Gastrocnemius medialis (tissue), 4 donors: Measurements from ENCODE around the gene TEX50. TPM values are rescaled to one million over a fixed set of nuclear protein-coding genes. Genes with fewer than 3 reads are reported as not detected.
"Not testable (repeated sequence)": the region's sequence is repeated elsewhere in the genome, so short reads cannot be mapped to it uniquely, and the experiment has no call there.

Experiments used
- ATAC-seq, 2 donors: fragments of 150-250 bp; one replicate each; pipeline ENCODE4 v1.9.1; 2016
- DNase-seq, 2 donors: peaks; one replicate each; pipeline ENCODE4 v3.0.0-alpha.2; 2019
- H3K27ac ChIP-seq, 4 donors: fragments of 200-600 bp; sonication (generic); 1 replicate in 1 of 4; 2 replicates in 3 of 4; pipeline ENCODE4 v1.5.1; 2016 to 2018; ENCODE audit warnings: mild to moderate bottlenecking in 2 of 4, moderate library complexity in 1 of 4
- H3K27me3 ChIP-seq, 3 donors: fragments of 200-600 bp; sonication (generic) in 2 of 3; 1 replicate in 1 of 3; 2 replicates in 2 of 3; pipeline versions ENCODE4 v1.5.1 to v1.6.0; 2016 to 2019; ENCODE audit warnings: mild to moderate bottlenecking in 1 of 3, moderate library complexity in 1 of 3
- H3K36me3 ChIP-seq, 2 donors: fragments of 200-600 bp; sonication (generic) in 1 of 2; one replicate each; pipeline ENCODE4 v1.5.1; 2017 to 2018
- H3K4me1 ChIP-seq, 2 donors: fragments of 200-600 bp; sonication (generic) in 1 of 2; one replicate each; pipeline ENCODE4 v1.5.1; 2016 to 2017; ENCODE audit warnings: mild to moderate bottlenecking in 2 of 2
- H3K4me3 ChIP-seq, 4 donors: fragments of 200-600 bp; sonication (generic) in 3 of 4; 1 replicate in 1 of 4; 2 replicates in 3 of 4; pipeline ENCODE4 v1.5.1; 2016 to 2019; ENCODE audit warnings: mild to moderate bottlenecking in 2 of 4
- H3K9me3 ChIP-seq, 3 donors: fragments of 200-600 bp; sonication (generic) in 2 of 3; 1 replicate in 1 of 3; 2 replicates in 2 of 3; pipeline ENCODE4 v1.5.1; 2016 to 2019
- POLR2A ChIP-seq, 2 donors: fragments of 450-650 bp; IDR thresholded peaks; one replicate each; pipeline ENCODE4 v1.6.1; 2017; ENCODE audit warnings: antibody characterized with exemption in 2 of 2, mild to moderate bottlenecking in 2 of 2, moderate library complexity in 2 of 2
- in situ Hi-C, 4 donors: fragments of 200-750 bp; cut with MboI; loops; one replicate each; pipeline versions ENCODE4 v1.15.0 to v1.8.0; 2017; ENCODE audit warnings: low sequenced_read_pairs in 4 of 4
- intact Hi-C: fragments of 100-400 bp; cut with DNase I; formaldehyde crosslinking; loops from one replicate; pipeline ENCODE4 v1.15.1; 2023; ENCODE audit warnings: low total_unique reads
- total RNA-seq, 4 donors: library from RNA; depleted of rRNA; stranded (reverse); fragments of >200 nt; gene quantifications; one replicate each; pipeline versions ENCODE4 v1.1.0 to v1.2.3, GENCODE V29; 2016
- TF ChIP-seq, protein P1 (sequence below), 5 experiments: fragments of 450-650 bp in 3 of 5; fragments of 200-600 bp in 2 of 5; sonication (generic) in 2 of 5; IDR thresholded peaks in 4 of 5; conservative IDR thresholded peaks in 1 of 5; 1 replicate in 4 of 5; 2 replicates in 1 of 5; pipeline ENCODE4 v1.5.1; 2016 to 2019; ENCODE audit warnings: antibody characterized with exemption in 5 of 5, mild to moderate bottlenecking in 3 of 5, moderate library complexity in 3 of 5

Gene TEX50, protein sequence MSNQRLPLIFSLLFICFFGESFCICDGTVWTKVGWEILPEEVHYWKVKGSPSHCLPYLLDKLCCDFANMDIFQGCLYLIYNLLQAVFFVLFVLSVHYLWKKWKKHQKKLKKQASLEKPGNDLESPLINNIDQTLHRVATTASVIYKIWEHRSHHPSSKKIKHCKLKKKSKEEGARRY
- not detected for total RNA-seq

DNA sequence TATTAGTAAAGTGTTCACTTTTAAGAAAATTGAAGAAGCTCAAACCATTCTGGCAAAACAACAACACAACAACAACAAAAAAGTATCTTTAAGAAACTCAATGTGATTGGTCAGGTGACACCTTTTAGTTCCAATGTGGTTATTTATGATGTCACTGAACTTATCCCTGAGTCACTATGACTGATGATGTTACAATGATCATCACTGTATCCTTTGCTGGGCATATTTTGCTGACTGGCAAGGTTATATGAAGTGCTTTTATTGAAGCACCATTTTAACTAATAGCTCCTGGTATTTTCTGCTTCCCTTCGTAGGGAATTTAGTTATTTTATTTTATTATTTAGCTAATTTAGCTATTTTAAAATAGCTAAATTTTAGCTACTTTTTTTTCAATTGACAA lies at the start of gene TEX50:
Gene TEX50, plus strand, starts transcription at position 223 of the 400 bp plus-strand sequence. CDS start 184 bp downstream, outside the sequence.
- H3K36me3 ChIP-seq: no peaks in the 10 kb centered on the region
- in situ Hi-C loops: no loop called here
- H3K27ac ChIP-seq: no peak within 1 kb of the TSS
- intact Hi-C loops: no loop called here
- TF ChIP-seq POLR2A (IDR thresholded peaks at IDR 0.05): no peak
- TF ChIP-seq, protein P1, sequence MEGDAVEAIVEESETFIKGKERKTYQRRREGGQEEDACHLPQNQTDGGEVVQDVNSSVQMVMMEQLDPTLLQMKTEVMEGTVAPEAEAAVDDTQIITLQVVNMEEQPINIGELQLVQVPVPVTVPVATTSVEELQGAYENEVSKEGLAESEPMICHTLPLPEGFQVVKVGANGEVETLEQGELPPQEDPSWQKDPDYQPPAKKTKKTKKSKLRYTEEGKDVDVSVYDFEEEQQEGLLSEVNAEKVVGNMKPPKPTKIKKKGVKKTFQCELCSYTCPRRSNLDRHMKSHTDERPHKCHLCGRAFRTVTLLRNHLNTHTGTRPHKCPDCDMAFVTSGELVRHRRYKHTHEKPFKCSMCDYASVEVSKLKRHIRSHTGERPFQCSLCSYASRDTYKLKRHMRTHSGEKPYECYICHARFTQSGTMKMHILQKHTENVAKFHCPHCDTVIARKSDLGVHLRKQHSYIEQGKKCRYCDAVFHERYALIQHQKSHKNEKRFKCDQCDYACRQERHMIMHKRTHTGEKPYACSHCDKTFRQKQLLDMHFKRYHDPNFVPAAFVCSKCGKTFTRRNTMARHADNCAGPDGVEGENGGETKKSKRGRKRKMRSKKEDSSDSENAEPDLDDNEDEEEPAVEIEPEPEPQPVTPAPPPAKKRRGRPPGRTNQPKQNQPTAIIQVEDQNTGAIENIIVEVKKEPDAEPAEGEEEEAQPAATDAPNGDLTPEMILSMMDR (IDR thresholded peaks at IDR 0.05 in 4 of 5, conservative IDR thresholded peaks at IDR 0.05 in 1 of 5): no peak
- ATAC-seq (no peak), DNase-seq (no peak)
- H3K9me3 ChIP-seq: no peaks in the 10 kb centered on the region
- no peaks in the 10 kb centered on the region for H3K27me3 ChIP-seq
- H3K4me3 ChIP-seq: no peak within 1 kb of the TSS
- no peaks in the 10 kb centered on the region for H3K4me1 ChIP-seq

DNA sequence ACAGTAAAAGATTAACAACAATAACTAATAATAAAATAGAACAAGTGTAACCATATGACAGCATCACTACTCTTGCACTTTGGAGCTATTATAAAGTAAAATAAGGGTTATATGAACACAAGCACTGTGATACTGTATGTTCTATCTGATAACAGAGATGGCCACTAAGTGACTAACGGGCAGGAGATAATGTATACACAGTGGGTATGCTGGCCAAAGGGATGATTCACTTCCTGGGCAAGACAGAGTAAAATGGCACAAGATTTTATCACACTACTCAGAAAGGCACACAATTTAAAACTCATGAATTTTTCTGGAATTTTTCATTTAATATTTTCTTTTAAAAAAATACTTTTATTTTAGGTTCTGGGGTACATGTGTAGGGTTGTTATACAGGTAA lies 44.6 kb upstream of the TEX50 start:
- no peak for DNase-seq
- intact Hi-C loops (no loop called here), in situ Hi-C loops (no loop called here)
- ATAC-seq: no peak
- H3K4me1 ChIP-seq: no peaks in the 10 kb centered on the region
- H3K27me3 ChIP-seq: no peaks in the 10 kb centered on the region
- no peak overlapping the region for H3K4me3 ChIP-seq
- H3K36me3 ChIP-seq: no peaks in the 10 kb centered on the region
- no peaks in the 10 kb centered on the region for H3K9me3 ChIP-seq
- no peak for TF ChIP-seq POLR2A (IDR thresholded peaks at IDR 0.05)
- TF ChIP-seq, protein P1 (IDR thresholded peaks at IDR 0.05 in 4 of 5, conservative IDR thresholded peaks at IDR 0.05 in 1 of 5): no peak
- H3K27ac ChIP-seq: no peak overlapping the region

DNA sequence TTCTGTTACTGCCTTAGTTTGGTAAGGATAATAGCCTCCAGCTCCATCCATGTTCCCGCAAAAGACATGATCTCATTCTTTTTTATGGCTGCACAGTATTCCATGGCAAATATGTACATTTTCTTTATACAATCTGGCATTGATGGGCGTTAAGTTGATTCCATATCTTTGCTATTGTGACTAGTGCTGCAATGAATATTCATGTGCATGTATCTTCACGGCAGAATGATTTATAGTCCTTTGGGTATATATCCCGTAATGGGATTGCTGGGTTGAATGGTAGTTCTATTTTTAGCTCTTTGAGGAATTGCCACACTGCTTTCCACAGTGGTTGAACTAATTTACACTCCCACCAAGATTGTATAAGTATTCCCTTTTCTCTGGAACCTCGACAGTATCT lies 44.0 kb upstream of the TEX50 start:
- H3K4me3 ChIP-seq, intact Hi-C loops, H3K4me1 ChIP-seq, H3K27me3 ChIP-seq, H3K27ac ChIP-seq, DNase-seq, in situ Hi-C loops, H3K9me3 ChIP-seq, ATAC-seq, H3K36me3 ChIP-seq: not testable (repeated sequence)

DNA sequence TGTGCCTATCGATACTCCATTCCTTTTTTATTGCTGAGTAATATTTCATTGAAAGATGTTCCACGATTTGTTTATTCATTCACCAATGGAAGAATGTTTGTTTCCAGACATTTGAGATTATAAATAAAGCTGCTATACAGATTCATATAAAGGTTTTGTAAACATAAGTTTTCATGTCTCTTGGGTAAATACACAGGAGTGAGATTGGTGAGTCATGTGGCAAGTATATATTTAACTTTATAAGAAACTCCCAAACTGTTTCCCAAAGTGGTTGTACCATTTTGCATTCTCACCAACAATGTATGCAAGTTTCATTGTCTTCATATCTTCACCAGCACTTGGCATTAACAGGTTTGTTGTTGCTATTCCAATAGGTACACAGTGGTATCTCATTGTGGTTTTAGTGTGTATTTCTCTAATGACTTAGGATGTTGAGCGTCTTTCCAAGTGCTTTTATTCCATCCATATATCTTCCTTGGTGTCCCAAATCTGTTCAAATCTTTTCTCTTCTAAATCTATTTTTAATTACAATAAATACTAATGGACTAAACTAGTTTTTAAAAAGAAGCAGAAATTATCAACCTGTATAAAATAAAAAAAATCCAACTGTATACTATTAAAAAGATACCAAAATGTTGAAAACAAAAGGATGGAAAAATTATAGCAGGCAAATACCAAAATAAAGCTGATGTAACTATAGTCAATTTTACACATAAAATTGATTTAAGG lies 38.9 kb upstream of the TEX50 start:
- intact Hi-C loops (no loop called here), in situ Hi-C loops (no loop called here)
- H3K4me1 ChIP-seq: no peaks in the 10 kb centered on the region
- H3K36me3 ChIP-seq: no peaks in the 10 kb centered on the region
- H3K27ac ChIP-seq: no peak overlapping the region
- ATAC-seq (no peak), DNase-seq (no peak)
- no peaks in the 10 kb centered on the region for H3K9me3 ChIP-seq
- TF ChIP-seq POLR2A (IDR thresholded peaks at IDR 0.05): no peak
- TF ChIP-seq, protein P1 (IDR thresholded peaks at IDR 0.05 in 4 of 5, conservative IDR thresholded peaks at IDR 0.05 in 1 of 5): no peak
- no peaks in the 10 kb centered on the region for H3K27me3 ChIP-seq
- no peak overlapping the region for H3K4me3 ChIP-seq

DNA sequence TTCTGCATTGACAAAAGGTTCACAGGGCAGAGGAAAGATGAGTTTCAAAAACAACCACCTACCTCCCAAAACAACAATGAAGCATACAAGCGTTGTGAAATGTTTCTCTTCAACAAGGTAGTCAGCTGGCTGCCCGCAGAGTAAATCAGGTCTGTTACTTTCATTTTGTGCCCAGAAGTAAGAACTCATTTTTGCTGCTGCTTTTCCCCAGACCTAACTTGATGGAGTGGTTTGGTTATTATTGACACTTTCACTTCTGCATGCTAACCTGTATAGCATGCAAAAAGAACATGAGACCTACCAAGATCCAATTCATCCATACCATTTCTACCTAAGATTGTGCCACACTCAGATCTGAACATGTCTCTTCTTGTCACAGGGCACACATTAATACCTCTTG lies 33.5 kb upstream of the TEX50 start:
- ATAC-seq: no peak

More for the DNA sequence above, 33.5 kb upstream of the TEX50 start:
- no peak overlapping the region for H3K27ac ChIP-seq
- no peak for TF ChIP-seq POLR2A (IDR thresholded peaks at IDR 0.05)
- TF ChIP-seq, protein P1 (IDR thresholded peaks at IDR 0.05 in 4 of 5, conservative IDR thresholded peaks at IDR 0.05 in 1 of 5): no peak
- no peaks in the 10 kb centered on the region for H3K9me3 ChIP-seq
- H3K36me3 ChIP-seq: no peaks in the 10 kb centered on the region
- intact Hi-C loops: no loop called here
- DNase-seq: no peak
- no peaks in the 10 kb centered on the region for H3K27me3 ChIP-seq
- no peaks in the 10 kb centered on the region for H3K4me1 ChIP-seq
- in situ Hi-C loops: no loop called here
- H3K4me3 ChIP-seq: no peak overlapping the region
